GM23338 (cell line): Measurements from ENCODE around the gene MAG.

ENCODE experiments used
- CREB1 ChIP-seq: fragments of 250-450 bp; sonication (Bioruptor Pico); IDR thresholded peaks from 2 replicates; pipeline ENCODE4 v1.5.0; 2020; ENCODE audit warnings: low read depth, mild to moderate bottlenecking, moderate library complexity
- EZH2 ChIP-seq: fragments of 200-600 bp; sonication (generic); IDR thresholded peaks from one replicate; pipeline ENCODE4 v1.8.0; 2017; ENCODE audit warnings: antibody characterized with exemption, mild to moderate bottlenecking, low read depth; ENCODE audit not compliant: unreplicated experiment
- EZH2phosphoT487 ChIP-seq: fragments of 200-600 bp; sonication (generic); IDR thresholded peaks from one replicate; pipeline ENCODE4 v1.8.1; 2018; ENCODE audit warnings: antibody characterized with exemption; ENCODE audit not compliant: unreplicated experiment
- POLR2AphosphoS5 ChIP-seq: IDR thresholded peaks from 2 replicates; pipeline ENCODE4 v1.6.1; 2016; ENCODE audit warnings: antibody characterized with exemption, low read depth
- TF ChIP-seq, protein P1 (sequence below), 2 experiments: fragments of 200-600 bp in 1 of 2; sonication (generic) in 1 of 2; conservative IDR thresholded peaks; 2 replicates each; pipeline versions ENCODE4 v1.5.1 to v1.6.1; 2016 to 2017; ENCODE audit warnings: antibody characterized with exemption in 2 of 2, low read depth in 2 of 2, mild to moderate bottlenecking in 2 of 2, moderate library complexity in 1 of 2
- TF ChIP-seq, protein P2 (sequence below): IDR thresholded peaks from one replicate; pipeline ENCODE4 v1.6.1; 2018; ENCODE audit warnings: antibody characterized with exemption; ENCODE audit not compliant: unreplicated experiment

DNA sequence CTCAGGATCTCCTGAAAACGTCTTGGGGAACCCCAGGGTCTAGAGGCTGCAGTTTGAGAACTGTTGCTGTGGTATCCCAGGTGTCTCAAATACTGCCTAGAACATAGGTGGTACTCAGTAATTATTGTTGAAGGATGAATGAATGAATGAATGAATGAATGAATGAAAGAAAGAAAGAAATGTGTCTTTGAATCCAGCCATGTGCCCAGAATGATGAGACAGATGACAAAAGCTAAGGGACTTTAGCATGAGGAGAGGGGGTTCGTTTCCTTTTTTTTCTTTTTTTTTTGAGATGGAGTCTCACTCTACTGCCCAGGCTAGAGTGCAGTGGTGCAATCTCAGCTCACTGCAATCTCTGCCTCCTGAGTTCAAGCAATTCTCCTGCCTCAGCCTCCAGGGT lies 35.4 kb upstream of the MAG start:
- TF ChIP-seq POLR2AphosphoS5 (no peak), EZH2 (no peak), EZH2phosphoT487 (no peak), CREB1 (no peak)
- TF ChIP-seq, protein P1, sequence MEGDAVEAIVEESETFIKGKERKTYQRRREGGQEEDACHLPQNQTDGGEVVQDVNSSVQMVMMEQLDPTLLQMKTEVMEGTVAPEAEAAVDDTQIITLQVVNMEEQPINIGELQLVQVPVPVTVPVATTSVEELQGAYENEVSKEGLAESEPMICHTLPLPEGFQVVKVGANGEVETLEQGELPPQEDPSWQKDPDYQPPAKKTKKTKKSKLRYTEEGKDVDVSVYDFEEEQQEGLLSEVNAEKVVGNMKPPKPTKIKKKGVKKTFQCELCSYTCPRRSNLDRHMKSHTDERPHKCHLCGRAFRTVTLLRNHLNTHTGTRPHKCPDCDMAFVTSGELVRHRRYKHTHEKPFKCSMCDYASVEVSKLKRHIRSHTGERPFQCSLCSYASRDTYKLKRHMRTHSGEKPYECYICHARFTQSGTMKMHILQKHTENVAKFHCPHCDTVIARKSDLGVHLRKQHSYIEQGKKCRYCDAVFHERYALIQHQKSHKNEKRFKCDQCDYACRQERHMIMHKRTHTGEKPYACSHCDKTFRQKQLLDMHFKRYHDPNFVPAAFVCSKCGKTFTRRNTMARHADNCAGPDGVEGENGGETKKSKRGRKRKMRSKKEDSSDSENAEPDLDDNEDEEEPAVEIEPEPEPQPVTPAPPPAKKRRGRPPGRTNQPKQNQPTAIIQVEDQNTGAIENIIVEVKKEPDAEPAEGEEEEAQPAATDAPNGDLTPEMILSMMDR (conservative IDR thresholded peaks at IDR 0.05; ENCODE audit: low read depth in 2 of 2) = no peak
- TF ChIP-seq, protein P2, sequence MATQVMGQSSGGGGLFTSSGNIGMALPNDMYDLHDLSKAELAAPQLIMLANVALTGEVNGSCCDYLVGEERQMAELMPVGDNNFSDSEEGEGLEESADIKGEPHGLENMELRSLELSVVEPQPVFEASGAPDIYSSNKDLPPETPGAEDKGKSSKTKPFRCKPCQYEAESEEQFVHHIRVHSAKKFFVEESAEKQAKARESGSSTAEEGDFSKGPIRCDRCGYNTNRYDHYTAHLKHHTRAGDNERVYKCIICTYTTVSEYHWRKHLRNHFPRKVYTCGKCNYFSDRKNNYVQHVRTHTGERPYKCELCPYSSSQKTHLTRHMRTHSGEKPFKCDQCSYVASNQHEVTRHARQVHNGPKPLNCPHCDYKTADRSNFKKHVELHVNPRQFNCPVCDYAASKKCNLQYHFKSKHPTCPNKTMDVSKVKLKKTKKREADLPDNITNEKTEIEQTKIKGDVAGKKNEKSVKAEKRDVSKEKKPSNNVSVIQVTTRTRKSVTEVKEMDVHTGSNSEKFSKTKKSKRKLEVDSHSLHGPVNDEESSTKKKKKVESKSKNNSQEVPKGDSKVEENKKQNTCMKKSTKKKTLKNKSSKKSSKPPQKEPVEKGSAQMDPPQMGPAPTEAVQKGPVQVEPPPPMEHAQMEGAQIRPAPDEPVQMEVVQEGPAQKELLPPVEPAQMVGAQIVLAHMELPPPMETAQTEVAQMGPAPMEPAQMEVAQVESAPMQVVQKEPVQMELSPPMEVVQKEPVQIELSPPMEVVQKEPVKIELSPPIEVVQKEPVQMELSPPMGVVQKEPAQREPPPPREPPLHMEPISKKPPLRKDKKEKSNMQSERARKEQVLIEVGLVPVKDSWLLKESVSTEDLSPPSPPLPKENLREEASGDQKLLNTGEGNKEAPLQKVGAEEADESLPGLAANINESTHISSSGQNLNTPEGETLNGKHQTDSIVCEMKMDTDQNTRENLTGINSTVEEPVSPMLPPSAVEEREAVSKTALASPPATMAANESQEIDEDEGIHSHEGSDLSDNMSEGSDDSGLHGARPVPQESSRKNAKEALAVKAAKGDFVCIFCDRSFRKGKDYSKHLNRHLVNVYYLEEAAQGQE = no peak
